Glomerular endothelial cell (primary cell): Measurements from ENCODE around the gene SCN5A. TPM values are rescaled to one million over a fixed set of nuclear protein-coding genes. Genes with fewer than 3 reads are reported as not detected.

ENCODE experiments used
- DNase-seq: peaks from one replicate; pipeline ENCODE4 v3.0.0-alpha.2; 2011; ENCODE audit warnings: low read depth, low spot score; ENCODE audit errors: extremely low read depth
- total RNA-seq: library from RNA; depleted of rRNA; stranded (reverse); fragments of >200 nt; gene quantifications from 2 replicates; pipeline ENCODE4 v1.2.3, GENCODE V29; 2015

SCN5A gene
- total RNA-seq, 1 donor from 2014 or later, result 5.2 TPM

GRCh38 chr3:38603731-38604131 lies 45.8 kb downstream of the SCN5A start:
- no peak for DNase-seq

- DNase-seq, result no peak
Observed at GRCh38 chr3:38602576-38603250, 46.8 kb downstream of the SCN5A start.

GRCh38 chr3:38601956-38602550 lies 47.4 kb downstream of the SCN5A start:
- DNase-seq, result no peak

- no peak for DNase-seq
Observed at GRCh38 chr3:38600551-38600950, 48.9 kb downstream of the SCN5A start.

- no peak for DNase-seq
Observed at GRCh38 chr3:38599886-38600285, 49.6 kb downstream of the SCN5A start.

GRCh38 chr3:38598791-38599190 lies 50.7 kb downstream of the SCN5A start:
- DNase-seq, result no peak

- no peak for DNase-seq
Observed at GRCh38 chr3:38597502-38598060, 51.9 kb downstream of the SCN5A start.

- no peak for DNase-seq
Observed at GRCh38 chr3:38595393-38595792, 54.1 kb downstream of the SCN5A start.

GRCh38 chr3:38590521-38590920 lies 59.0 kb downstream of the SCN5A start:
- no peak for DNase-seq

- no peak for DNase-seq
Observed at GRCh38 chr3:38588995-38589937, 60.2 kb downstream of the SCN5A start.

- no peak for DNase-seq
Observed at GRCh38 chr3:38588371-38588971, 61.0 kb downstream of the SCN5A start.

- no peak for DNase-seq
Observed at GRCh38 chr3:38587548-38588131, 61.8 kb downstream of the SCN5A start.

- DNase-seq, result no peak
Observed at GRCh38 chr3:38586546-38587520, 62.7 kb downstream of the SCN5A start.

GRCh38 chr3:38585791-38586420 lies 63.6 kb downstream of the SCN5A start:
- no peak for DNase-seq

- no peak for DNase-seq
Observed at GRCh38 chr3:38583688-38584087, 65.8 kb downstream of the SCN5A start.

GRCh38 chr3:38582941-38583645 lies 66.4 kb downstream of the SCN5A start:
- no peak for DNase-seq

GRCh38 chr3:38582316-38582715 lies 67.2 kb downstream of the SCN5A start:
- DNase-seq, result no peak

- no peak for DNase-seq
Observed at GRCh38 chr3:38581774-38582173, 67.7 kb downstream of the SCN5A start.
